HEK293T (cell line): ENCODE data around the gene ERICH4.

Experiments used
- CTCF ChIA-PET: fragments of 350-600 bp; formaldehyde crosslinking; extraction: SDS; loops from one replicate; lab custom pipeline; 2021; ENCODE audit warnings: antibody characterized with exemption, inconsistent platforms; lab: Yijun Ruan, JAX
- POLR2A ChIA-PET: fragments of 350-600 bp; formaldehyde crosslinking; extraction: SDS; loops from one replicate; lab custom pipeline; 2020; ENCODE audit warnings: antibody characterized with exemption, inconsistent platforms; lab: Yijun Ruan, JAX
- DNase-seq: peaks from one replicate; pipeline ENCODE4 v3.0.0; 2012; ENCODE audit warnings: mixed read lengths; ENCODE audit errors: extremely low spot score
- ARNT ChIP-seq: fragments of 450-650 bp; IDR thresholded peaks from 2 replicates; pipeline ENCODE4 v1.6.1; 2017; ENCODE audit warnings: mild to moderate bottlenecking
- CTBP1 ChIP-seq: fragments of 450-650 bp; IDR thresholded peaks from 2 replicates; pipeline ENCODE4 v1.6.1; 2016; ENCODE audit warnings: borderline replicate concordance
- ELF4 ChIP-seq: fragments of 450-650 bp; IDR thresholded peaks from 2 replicates; pipeline ENCODE4 v1.6.1; 2017; ENCODE audit warnings: antibody characterized with exemption
- FOXA1 ChIP-seq: fragments of 450-650 bp; IDR thresholded peaks from 2 replicates; pipeline ENCODE4 v1.6.1; 2016; ENCODE audit warnings: mild to moderate bottlenecking
- FOXK2 ChIP-seq: fragments of 450-650 bp; IDR thresholded peaks from 2 replicates; pipeline ENCODE4 v1.6.1; 2016; ENCODE audit warnings: mild to moderate bottlenecking
- FOXM1 ChIP-seq: fragments of 450-650 bp; IDR thresholded peaks from 2 replicates; pipeline ENCODE4 v1.6.1; 2017; ENCODE audit warnings: mild to moderate bottlenecking, borderline replicate concordance
- HDGF ChIP-seq: fragments of 450-650 bp; IDR thresholded peaks from 2 replicates; pipeline ENCODE4 v1.6.1; 2017; ENCODE audit warnings: antibody characterized with exemption, borderline replicate concordance
- L3MBTL2 ChIP-seq: fragments of 450-650 bp; conservative IDR thresholded peaks from 2 replicates; pipeline ENCODE4 v1.6.1; 2016; ENCODE audit warnings: mild to moderate bottlenecking
- LEF1 ChIP-seq: fragments of 450-650 bp; IDR thresholded peaks from 2 replicates; pipeline ENCODE4 v1.6.1; 2017; ENCODE audit warnings: mild to moderate bottlenecking, borderline replicate concordance
- NFRKB ChIP-seq: fragments of 450-650 bp; IDR thresholded peaks from 2 replicates; pipeline ENCODE4 v1.6.1; 2016; ENCODE audit warnings: mild to moderate bottlenecking, moderate library complexity
- SP1 ChIP-seq: fragments of 450-650 bp; IDR thresholded peaks from 2 replicates; pipeline ENCODE4 v1.6.1; 2017
- SUZ12 ChIP-seq: fragments of 450-650 bp; IDR thresholded peaks from 2 replicates; pipeline ENCODE4 v1.6.1; 2016; ENCODE audit warnings: mild to moderate bottlenecking
- TARDBP ChIP-seq: fragments of 450-650 bp; IDR thresholded peaks from 2 replicates; pipeline ENCODE4 v1.6.1; 2016
- ZNF384 ChIP-seq: fragments of 450-650 bp; IDR thresholded peaks from 2 replicates; pipeline ENCODE4 v1.6.1; 2016
- TF ChIP-seq, protein P1 (sequence below): fragments of 450-650 bp; IDR thresholded peaks from 2 replicates; pipeline ENCODE4 v1.6.1; 2016

Gene ERICH4

GRCh38 chr19:41445575-41445974 is 2.6 kb downstream of the ERICH4 start:
- no peak for DNase-seq
- ChIA-PET CTCF (no interaction called here), POLR2A (no interaction called here)
- TF ChIP-seq HDGF (no peak), SP1 (no peak), LEF1 (no peak), FOXA1 (no peak), ELF4 (no peak), TARDBP (no peak), FOXM1 (no peak), SUZ12 (no peak), NFRKB (no peak), ARNT (no peak), L3MBTL2 (no peak), CTBP1 (no peak)
- TF ChIP-seq, protein P1, sequence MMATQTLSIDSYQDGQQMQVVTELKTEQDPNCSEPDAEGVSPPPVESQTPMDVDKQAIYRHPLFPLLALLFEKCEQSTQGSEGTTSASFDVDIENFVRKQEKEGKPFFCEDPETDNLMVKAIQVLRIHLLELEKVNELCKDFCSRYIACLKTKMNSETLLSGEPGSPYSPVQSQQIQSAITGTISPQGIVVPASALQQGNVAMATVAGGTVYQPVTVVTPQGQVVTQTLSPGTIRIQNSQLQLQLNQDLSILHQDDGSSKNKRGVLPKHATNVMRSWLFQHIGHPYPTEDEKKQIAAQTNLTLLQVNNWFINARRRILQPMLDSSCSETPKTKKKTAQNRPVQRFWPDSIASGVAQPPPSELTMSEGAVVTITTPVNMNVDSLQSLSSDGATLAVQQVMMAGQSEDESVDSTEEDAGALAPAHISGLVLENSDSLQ: no peak

- no peak for DNase-seq
- TF ChIP-seq FOXM1 (no peak), L3MBTL2 (no peak)
- ChIA-PET CTCF (interaction anchor here (0.5 to 3.5 kb wide), 5 partner anchors 8 to 292 kb away, joined by 3 to 18 read pairs (median 4); partner anchors contain the start of gene DMAC2), POLR2A (interaction anchor here (1.1 to 2.1 kb wide), 2 partner anchors 8 to 116 kb away, joined by 6 to 13 read pairs; partner anchors contain the start of gene DMAC2)
Measured at GRCh38 chr19:41447732-41448332, 4.9 kb downstream of the ERICH4 start.

DNA sequence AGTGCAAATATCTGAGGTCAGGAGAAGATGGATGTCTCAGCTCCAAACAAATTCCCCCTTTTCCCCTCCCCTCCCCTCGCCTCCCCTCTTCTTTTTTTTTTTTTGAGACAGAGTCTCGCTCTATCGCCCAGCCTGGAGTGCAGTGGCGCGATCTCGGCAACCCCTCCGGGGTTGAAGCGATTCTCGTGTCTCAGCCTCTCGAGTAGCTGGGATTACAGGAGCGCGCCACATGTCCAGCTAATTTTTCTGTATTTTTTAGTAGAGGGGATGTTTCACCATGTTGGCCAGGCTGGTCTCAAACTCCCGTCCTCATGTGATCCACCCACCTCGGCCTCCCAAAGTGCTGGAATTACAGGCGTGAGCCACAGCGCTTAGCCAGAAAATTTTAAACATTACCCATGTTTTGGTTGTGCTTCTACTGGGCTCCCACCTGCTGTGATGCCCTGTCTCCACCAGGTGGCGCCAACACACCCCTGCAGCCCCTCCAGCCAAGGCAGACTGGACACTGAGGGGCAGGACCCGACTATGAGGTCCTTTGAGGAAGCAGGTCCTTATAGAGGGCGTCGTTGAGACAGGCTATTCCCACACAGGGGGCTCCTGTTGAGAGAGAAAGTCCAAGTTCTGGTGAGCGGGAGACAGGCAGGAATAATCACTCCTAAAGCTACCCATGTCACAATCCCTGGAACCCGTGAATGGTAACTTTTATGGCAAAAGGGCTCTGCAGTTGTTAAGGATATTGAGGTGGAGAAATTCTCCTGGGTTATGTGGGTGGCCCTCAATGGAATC is 6.3 kb downstream of the ERICH4 start:
- ChIA-PET POLR2A (interaction anchor here (1.1 to 2.1 kb wide), 2 partner anchors 10 to 114 kb away, joined by 6 to 13 read pairs; partner anchors contain the start of gene DMAC2), CTCF (interaction anchor here (0.6 to 3.5 kb wide), 9 partner anchors 10 to 1144 kb away, joined by 3 to 18 read pairs (median 4); partner anchors contain the start of gene DMAC2)
- DNase-seq: peak; percentile 87
- no peak for TF ChIP-seq HDGF
- 0 out of 2 replicates have a peak, but pooled peaks have one; percentile 50 for TF ChIP-seq L3MBTL2

DNA sequence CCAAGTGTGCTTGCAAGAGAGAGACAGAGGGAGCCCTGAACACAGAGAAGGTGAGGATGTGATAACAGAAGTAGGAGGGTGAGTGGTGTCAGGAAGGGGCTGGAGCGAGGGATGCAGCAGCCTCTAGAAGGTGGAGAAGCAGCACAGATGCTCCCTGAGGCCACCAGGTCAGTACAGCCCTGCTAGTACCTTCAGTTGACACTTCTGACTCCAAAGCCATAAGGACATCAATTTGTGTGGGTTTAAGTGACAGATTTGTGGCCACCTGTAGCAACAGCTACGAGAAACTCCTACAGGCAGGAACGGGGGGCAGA is 6.9 kb downstream of the ERICH4 start:
- DNase-seq: no peak
- CTCF ChIA-PET: interaction anchor here (0.7 to 2.5 kb wide), 3 partner anchors 114 to 1145 kb away, joined by 3 to 14 read pairs (median 12); no protein-coding TSS in a partner anchor
- TF ChIP-seq ELF4 (no peak), L3MBTL2 (no peak), FOXK2 (no peak)
- TF ChIP-seq, protein P1: no peak
- POLR2A ChIA-PET: no interaction called here

DNA sequence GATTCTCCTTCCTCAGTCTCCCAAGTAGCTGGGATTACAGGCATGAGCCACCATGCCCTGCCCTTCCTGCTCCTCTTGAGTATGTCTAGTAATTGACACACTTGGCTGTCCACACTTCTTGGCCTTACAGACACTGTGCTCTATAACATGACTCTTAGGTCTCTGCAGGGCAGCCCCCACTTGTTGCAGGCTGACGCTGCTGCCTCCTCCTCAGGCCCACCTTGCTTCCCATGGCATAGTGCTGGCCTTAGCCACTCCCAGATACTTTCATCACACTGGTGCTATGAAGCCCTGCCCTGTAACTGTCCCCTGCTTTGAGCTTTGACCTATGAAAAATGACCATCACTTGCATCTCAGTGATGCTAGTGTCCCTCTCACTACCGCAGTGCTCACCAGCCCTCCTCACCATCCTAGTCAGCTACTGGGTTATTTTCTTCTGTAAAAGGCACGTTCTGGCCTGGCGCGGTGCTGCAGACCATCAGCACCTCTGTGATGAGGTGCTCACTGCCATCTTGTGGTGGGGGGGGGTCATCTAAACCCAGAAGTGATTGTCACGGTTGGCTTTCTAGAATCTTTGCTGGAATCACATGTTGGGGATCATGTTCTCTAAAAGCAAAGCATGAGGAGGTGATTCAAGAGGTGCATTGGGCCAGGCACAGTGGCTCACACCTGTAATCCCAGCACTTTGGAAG is 9.8 kb downstream of the ERICH4 start:
- no peak for TF ChIP-seq TARDBP
- TF ChIP-seq, protein P1: no peak
- TF ChIP-seq ZNF384: no peak
- no peak for TF ChIP-seq FOXA1
- TF ChIP-seq ELF4: no peak
- TF ChIP-seq FOXM1: no peak
- no peak for TF ChIP-seq CTBP1
- TF ChIP-seq LEF1: no peak
- no peak for TF ChIP-seq L3MBTL2
- no peak for TF ChIP-seq ARNT
- no peak for TF ChIP-seq FOXK2
- no peak for TF ChIP-seq SP1
- TF ChIP-seq HDGF: no peak
- no peak for TF ChIP-seq NFRKB
- no peak for DNase-seq
- ChIA-PET POLR2A (interaction anchor here (0.8 kb wide), 1 partner anchor 111 kb away, joined by 3 read pairs; no protein-coding TSS in a partner anchor), CTCF (no interaction called here)

DNA sequence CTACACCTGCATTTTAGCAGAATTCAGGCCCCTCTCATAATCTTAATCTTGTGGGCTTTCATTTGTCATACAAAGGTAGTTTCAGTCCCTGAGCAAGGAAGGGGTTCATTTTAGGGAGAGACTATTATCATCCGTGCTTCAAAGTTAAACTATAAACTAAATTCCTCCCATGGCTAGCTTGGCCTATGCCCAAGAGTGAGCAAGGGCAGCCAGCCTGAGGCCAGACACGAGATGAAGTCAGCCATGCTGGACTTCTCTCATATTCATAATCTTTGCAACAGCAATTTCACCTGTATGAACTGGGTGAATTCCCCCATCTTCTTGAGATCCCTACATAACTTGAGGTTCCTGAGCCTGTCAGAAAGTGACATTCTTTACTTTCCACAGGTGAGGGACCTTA is 13.0 kb downstream of the ERICH4 start:
- no peak for DNase-seq
- TF ChIP-seq NFRKB (no peak), FOXK2 (no peak)
- ChIA-PET CTCF (no interaction called here), POLR2A (no interaction called here)
